Measurements from ENCODE around the gene NPDC1. TPM values are rescaled to one million over a fixed set of nuclear protein-coding genes. Genes with fewer than 3 reads are reported as not detected.

The NPDC1 gene
- total and polyA plus RNA-seq, 2 donors (not counting 1 experiment from before 2014, with no cell fraction given), result 9.0 to 15.7 TPM

GRCh38 chr9:137051145-137051724 lies 5.3 kb upstream of the NPDC1 start:
- no peaks in the 10 kb centered on the region for H3K9me3 ChIP-seq (ENCODE audit: control insufficient read depth, insufficient read depth, low read depth, low read length)
- H3K79me2 ChIP-seq (ENCODE audit: control insufficient read depth, insufficient read depth, low read length), result no peaks in the 10 kb centered on the region
- H3K36me3 ChIP-seq (ENCODE audit: control insufficient read depth, insufficient read depth, low read length), result no peaks in the 10 kb centered on the region
- no peak overlapping the region for H3K9ac ChIP-seq (ENCODE audit: insufficient read depth, low read length)
- no peaks in the 10 kb centered on the region for H4K20me1 ChIP-seq (ENCODE audit: control insufficient read depth, extremely low read depth, insufficient read depth, low read length)
- no peak for DNase-seq (ENCODE audit: low read depth in 2 of 2)
- peaks cover 3% of the 10 kb centered on the region for H3K4me1 ChIP-seq (ENCODE audit: control insufficient read depth, extremely low read depth, insufficient read depth, low read length)
- no peak overlapping the region for H3K4me2 ChIP-seq (ENCODE audit: extremely low read depth, insufficient read depth, low read length)
- no peak for TF ChIP-seq EZH2 (IDR thresholded peaks at IDR 0.05; ENCODE audit: low read length, missing control alignments)
- TF ChIP-seq CTCF (conservative IDR thresholded peaks at IDR 0.05 in 1 of 2, IDR thresholded peaks at IDR 0.05 in 1 of 2; ENCODE audit: low read depth in 1 of 2, low read length in 2 of 2), result no peak
- no peak overlapping the region for H2AFZ ChIP-seq (ENCODE audit: low read length)
- H3K27me3 ChIP-seq (ENCODE audit: control insufficient read depth, insufficient read depth, low read length), result peaks cover 22% of the 10 kb centered on the region
- H3K27ac ChIP-seq (ENCODE audit: insufficient read depth, low read length), result no peak overlapping the region
- no peak overlapping the region for H3K4me3 ChIP-seq (replicated peaks in 1 of 4; ENCODE audit: control extremely low read depth in 1 of 4, insufficient read depth in 1 of 4, low read depth in 3 of 4, low read length in 4 of 4)

GRCh38 chr9:137050570-137050969 lies 4.6 kb upstream of the NPDC1 start:
- peaks cover 22% of the 10 kb centered on the region for H3K27me3 ChIP-seq (ENCODE audit: control insufficient read depth, insufficient read depth, low read length)
- TF ChIP-seq EZH2 (IDR thresholded peaks at IDR 0.05; ENCODE audit: low read length, missing control alignments), result no peak
- no peak for TF ChIP-seq CTCF (conservative IDR thresholded peaks at IDR 0.05 in 1 of 2, IDR thresholded peaks at IDR 0.05 in 1 of 2; ENCODE audit: low read depth in 1 of 2, low read length in 2 of 2)
- no peaks in the 10 kb centered on the region for H3K36me3 ChIP-seq (ENCODE audit: control insufficient read depth, insufficient read depth, low read length)

GRCh38 chr9:137049544-137050449 lies 3.8 kb upstream of the NPDC1 start:
- Histone ChIP-seq H3K4me3 (replicated peaks in 1 of 4; ENCODE audit: control extremely low read depth in 1 of 4, insufficient read depth in 1 of 4, low read depth in 3 of 4, low read length in 4 of 4) (no peak overlapping the region), H3K4me2 (ENCODE audit: extremely low read depth, insufficient read depth, low read length) (no peak overlapping the region), H3K4me1 (ENCODE audit: control insufficient read depth, extremely low read depth, insufficient read depth, low read length) (peaks cover 3% of the 10 kb centered on the region), H3K36me3 (ENCODE audit: control insufficient read depth, insufficient read depth, low read length) (no peaks in the 10 kb centered on the region), H4K20me1 (ENCODE audit: control insufficient read depth, extremely low read depth, insufficient read depth, low read length) (no peaks in the 10 kb centered on the region), H3K9me3 (ENCODE audit: control insufficient read depth, insufficient read depth, low read depth, low read length) (no peaks in the 10 kb centered on the region), H3K27me3 (ENCODE audit: control insufficient read depth, insufficient read depth, low read length) (peaks cover 22% of the 10 kb centered on the region), H2AFZ (ENCODE audit: low read length) (no peak overlapping the region), H3K27ac (ENCODE audit: insufficient read depth, low read length) (no peak overlapping the region), H3K9ac (ENCODE audit: insufficient read depth, low read length) (no peak overlapping the region), H3K79me2 (ENCODE audit: control insufficient read depth, insufficient read depth, low read length) (peaks cover 5% of the 10 kb centered on the region)
- peak; percentile 19 to 58 for DNase-seq (ENCODE audit: low read depth in 2 of 2)
- TF ChIP-seq EZH2 (IDR thresholded peaks at IDR 0.05; ENCODE audit: low read length, missing control alignments), result no peak
- TF ChIP-seq CTCF (conservative IDR thresholded peaks at IDR 0.05 in 1 of 2, IDR thresholded peaks at IDR 0.05 in 1 of 2; ENCODE audit: low read depth in 1 of 2, low read length in 2 of 2), result peak; percentile 33 to 56

More at GRCh38 chr9:137050570-137050969, 4.6 kb upstream of the NPDC1 start:
- H3K9me3 ChIP-seq (ENCODE audit: control insufficient read depth, insufficient read depth, low read depth, low read length), result no peaks in the 10 kb centered on the region
- DNase-seq (ENCODE audit: low read depth in 2 of 2), result no peak
- H3K4me3 ChIP-seq (replicated peaks in 1 of 4; ENCODE audit: control extremely low read depth in 1 of 4, insufficient read depth in 1 of 4, low read depth in 3 of 4, low read length in 4 of 4), result no peak overlapping the region
- no peak overlapping the region for H2AFZ ChIP-seq (ENCODE audit: low read length)
- H3K4me1 ChIP-seq (ENCODE audit: control insufficient read depth, extremely low read depth, insufficient read depth, low read length), result peaks cover 4% of the 10 kb centered on the region
- H3K4me2 ChIP-seq (ENCODE audit: extremely low read depth, insufficient read depth, low read length), result no peak overlapping the region
- H3K79me2 ChIP-seq (ENCODE audit: control insufficient read depth, insufficient read depth, low read length), result no peaks in the 10 kb centered on the region
- H4K20me1 ChIP-seq (ENCODE audit: control insufficient read depth, extremely low read depth, insufficient read depth, low read length), result no peaks in the 10 kb centered on the region
- H3K27ac ChIP-seq (ENCODE audit: insufficient read depth, low read length), result no peak overlapping the region
- H3K9ac ChIP-seq (ENCODE audit: insufficient read depth, low read length), result no peak overlapping the region
